SU-DHL-6 (cell line): ENCODE data around the gene NSMCE1.

Source experiments
- EZH2phosphoT487 ChIP-seq: fragments of 200-600 bp; sonication (generic), shearing (Covaris generic); conservative IDR thresholded peaks from 2 replicates; pipeline ENCODE4 v1.6.1; 2018; ENCODE audit warnings: mild to moderate bottlenecking, antibody characterized with exemption, low read length, moderate library complexity, mixed read lengths
- TF ChIP-seq, protein P1 (sequence below): fragments of 200-600 bp; sonication (generic); IDR thresholded peaks from one replicate; pipeline ENCODE4 v1.5.1; 2017; ENCODE audit warnings: antibody characterized with exemption, mild to moderate bottlenecking, low read length, moderate library complexity; ENCODE audit not compliant: insufficient read depth, poor library complexity, severe bottlenecking

DNA sequence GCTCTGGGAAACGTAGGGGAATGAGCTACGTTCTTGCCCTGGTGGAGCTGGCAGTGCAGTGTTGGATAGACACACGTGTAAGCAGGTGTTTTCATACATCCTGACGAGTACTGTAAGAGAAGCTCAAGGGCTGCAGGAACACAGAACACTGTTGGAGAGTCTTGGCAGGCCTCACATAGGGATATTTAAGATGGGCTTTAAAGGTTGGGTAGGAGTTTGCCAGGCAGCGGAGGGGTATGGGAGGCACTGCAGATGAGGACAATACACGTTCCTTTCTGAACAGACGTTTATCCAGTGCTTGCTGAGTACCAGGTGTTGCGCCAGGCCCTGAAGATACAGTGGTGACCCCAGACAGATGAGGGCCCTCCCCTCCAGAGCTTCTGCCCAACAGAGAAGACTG lies 59.0 kb downstream of the NSMCE1 start:
- TF ChIP-seq, protein P1, sequence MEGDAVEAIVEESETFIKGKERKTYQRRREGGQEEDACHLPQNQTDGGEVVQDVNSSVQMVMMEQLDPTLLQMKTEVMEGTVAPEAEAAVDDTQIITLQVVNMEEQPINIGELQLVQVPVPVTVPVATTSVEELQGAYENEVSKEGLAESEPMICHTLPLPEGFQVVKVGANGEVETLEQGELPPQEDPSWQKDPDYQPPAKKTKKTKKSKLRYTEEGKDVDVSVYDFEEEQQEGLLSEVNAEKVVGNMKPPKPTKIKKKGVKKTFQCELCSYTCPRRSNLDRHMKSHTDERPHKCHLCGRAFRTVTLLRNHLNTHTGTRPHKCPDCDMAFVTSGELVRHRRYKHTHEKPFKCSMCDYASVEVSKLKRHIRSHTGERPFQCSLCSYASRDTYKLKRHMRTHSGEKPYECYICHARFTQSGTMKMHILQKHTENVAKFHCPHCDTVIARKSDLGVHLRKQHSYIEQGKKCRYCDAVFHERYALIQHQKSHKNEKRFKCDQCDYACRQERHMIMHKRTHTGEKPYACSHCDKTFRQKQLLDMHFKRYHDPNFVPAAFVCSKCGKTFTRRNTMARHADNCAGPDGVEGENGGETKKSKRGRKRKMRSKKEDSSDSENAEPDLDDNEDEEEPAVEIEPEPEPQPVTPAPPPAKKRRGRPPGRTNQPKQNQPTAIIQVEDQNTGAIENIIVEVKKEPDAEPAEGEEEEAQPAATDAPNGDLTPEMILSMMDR: no peak
- TF ChIP-seq EZH2phosphoT487: no peak
